ENCODE results near the gene SAP30BP. TPM values are rescaled to one million over a fixed set of nuclear protein-coding genes. Genes with fewer than 3 reads are reported as not detected.

SAP30BP gene
- total and polyA plus RNA-seq, 2 of the 8 experiments (the other 6 are each of a cell fraction or from before 2014, with no cell fraction given): 63.3 to 79.9 TPM

- no peak for TF ChIP-seq SAP30 (IDR thresholded peaks at IDR 0.05; ENCODE audit: insufficient read depth, insufficient replicate concordance, low read length)
- TF ChIP-seq POLR2AphosphoS5 (IDR thresholded peaks at IDR 0.05; ENCODE audit: low read depth, low read length): no peak
- TF ChIP-seq SP1 (IDR thresholded peaks at IDR 0.05; ENCODE audit: low read depth, low read length): no peak
- no peak for TF ChIP-seq JUN (IDR thresholded peaks at IDR 0.05; ENCODE audit: low read depth, low read length)
- TF ChIP-seq, protein P1, sequence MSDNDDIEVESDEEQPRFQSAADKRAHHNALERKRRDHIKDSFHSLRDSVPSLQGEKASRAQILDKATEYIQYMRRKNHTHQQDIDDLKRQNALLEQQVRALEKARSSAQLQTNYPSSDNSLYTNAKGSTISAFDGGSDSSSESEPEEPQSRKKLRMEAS (IDR thresholded peaks at IDR 0.05): no peak
- TF ChIP-seq POU5F1 (IDR thresholded peaks at IDR 0.05; ENCODE audit: low read depth, low read length): no peak
- no peak for TF ChIP-seq MAFK (IDR thresholded peaks at IDR 0.05; ENCODE audit: low read depth, low read length)
Measured at GRCh38 chr17:75737133-75737962, 70.2 kb downstream of the SAP30BP start (continued).

Data from H1 (cell line).